GM21619 (cell line): ENCODE measurements around the gene GFOD2.

Source experiments
- ATAC-seq: cut with Tn5 transposase; IDR thresholded peaks from one replicate; pipeline ENCODE4 v1.9.1; 2021; ENCODE audit not compliant: unreplicated experiment

GFOD2 gene

GRCh38 chr16:67733734-67734470, 14.8 kb upstream of the GFOD2 start:
- ATAC-seq = no peak

GRCh38 chr16:67731753-67732095, 12.6 kb upstream of the GFOD2 start:
- ATAC-seq = no peak

- no peak for ATAC-seq
Measured at GRCh38 chr16:67731071-67731752, 12.1 kb upstream of the GFOD2 start.

- no peak for ATAC-seq
Measured at GRCh38 chr16:67730326-67730725, 11.2 kb upstream of the GFOD2 start.

GRCh38 chr16:67729636-67730248, 10.6 kb upstream of the GFOD2 start:
- no peak for ATAC-seq

GRCh38 chr16:67727521-67728485, 8.7 kb upstream of the GFOD2 start:
- no peak for ATAC-seq

GRCh38 chr16:67726106-67727034, 7.3 kb upstream of the GFOD2 start:
- ATAC-seq = no peak

- ATAC-seq = no peak
Measured at GRCh38 chr16:67723911-67724305, 4.8 kb upstream of the GFOD2 start.

GRCh38 chr16:67723151-67723910, 4.2 kb upstream of the GFOD2 start:
- no peak for ATAC-seq

- no peak for ATAC-seq
Measured at GRCh38 chr16:67720236-67720635, 1.1 kb upstream of the GFOD2 start.

- ATAC-seq = peak; percentile 22
Measured at GRCh38 chr16:67719778-67720144, 645 bp upstream of the GFOD2 start.

- peak; percentile 12 for ATAC-seq
Measured at GRCh38 chr16:67718668-67719047, 458 bp downstream of the GFOD2 start.

- ATAC-seq = no peak
Measured at GRCh38 chr16:67716097-67716496, 3.0 kb downstream of the GFOD2 start.

GRCh38 chr16:67714522-67714921, 4.6 kb downstream of the GFOD2 start:
- ATAC-seq = no peak

GRCh38 chr16:67713647-67714273, 5.4 kb downstream of the GFOD2 start:
- no peak for ATAC-seq

- ATAC-seq = no peak
Measured at GRCh38 chr16:67710607-67711006, 8.5 kb downstream of the GFOD2 start.

GRCh38 chr16:67709050-67709449, 10.1 kb downstream of the GFOD2 start:
- ATAC-seq = no peak

- ATAC-seq = no peak
Measured at GRCh38 chr16:67708368-67708771, 10.7 kb downstream of the GFOD2 start.

GRCh38 chr16:67707790-67708189, 11.3 kb downstream of the GFOD2 start:
- ATAC-seq = no peak
